ENCODE data around the gene COPS9.

The COPS9 gene

DNA sequence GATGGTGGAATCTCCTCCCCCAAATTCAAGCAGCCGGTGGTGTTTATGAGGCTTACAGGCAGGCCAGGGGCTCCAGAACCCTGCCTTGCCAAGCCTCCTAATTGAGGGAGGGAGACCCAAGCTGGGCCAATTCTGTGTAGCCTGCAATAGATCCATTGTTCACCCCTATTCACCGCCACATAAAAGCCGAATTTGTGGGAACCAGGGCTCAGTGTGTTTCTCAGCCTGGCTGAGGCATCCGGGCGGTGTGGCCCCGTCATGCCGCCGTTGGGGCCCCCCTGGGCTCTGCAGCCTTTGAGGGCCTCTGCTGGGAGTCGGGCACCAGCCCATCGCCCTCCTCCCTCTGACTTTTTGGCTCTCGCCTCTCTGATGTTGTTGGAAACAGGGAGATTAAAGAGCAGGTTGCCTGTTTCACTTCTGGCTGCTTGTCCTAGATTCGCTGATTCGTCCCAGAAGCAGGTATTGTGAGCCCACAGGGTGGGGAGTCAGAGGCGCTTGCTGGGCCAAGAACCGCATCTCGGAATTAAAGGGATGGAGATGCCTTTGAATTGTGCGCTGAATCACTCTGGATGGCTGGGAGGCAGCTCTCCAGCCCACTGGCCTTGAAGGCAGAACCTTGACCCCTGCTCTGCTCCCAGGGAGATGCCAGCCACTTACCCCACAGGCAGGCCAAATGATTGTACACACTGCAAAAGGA, 19.1 kb upstream of the COPS9 start:
- H3K36me3 ChIP-seq (ENCODE audit: insufficient read depth, insufficient read length, low read length), result no peaks in the 10 kb centered on the region
- TF ChIP-seq YY1 (IDR thresholded peaks at IDR 0.05; ENCODE audit: insufficient read depth, insufficient read length) (no peak), SUZ12 (IDR thresholded peaks at IDR 0.05; ENCODE audit: extremely low read depth, insufficient read depth, insufficient read length) (no peak)
- no peak for DNase-seq (ENCODE audit: low read depth, low spot score)

DNA sequence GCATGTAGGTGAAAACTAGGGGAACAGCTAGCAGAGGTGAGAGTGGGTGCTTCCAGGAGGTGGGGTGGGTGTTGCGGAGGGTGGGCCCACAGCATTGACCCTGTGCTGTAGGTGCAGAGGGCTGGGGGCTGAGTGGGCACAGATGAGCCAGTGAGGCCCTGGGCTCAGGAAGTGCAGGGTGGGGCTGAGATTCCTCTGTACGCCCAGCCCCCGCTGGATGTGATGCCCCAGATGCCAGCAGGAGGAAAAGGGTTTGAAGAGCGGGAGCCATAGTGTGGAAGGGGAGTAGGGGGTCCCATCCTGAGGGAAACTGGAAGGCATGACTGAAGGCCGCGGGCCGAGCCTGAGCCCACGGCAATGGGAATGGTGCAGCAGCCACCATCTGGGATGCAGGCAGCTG, 18.5 kb upstream of the COPS9 start:
- Histone ChIP-seq H3K9ac (ENCODE audit: insufficient read length, low read depth) (no peak overlapping the region), H3K4me1 (ENCODE audit: insufficient read depth, insufficient read length) (peaks cover 4% of the 10 kb centered on the region), H3K9me3 (ENCODE audit: insufficient read depth, low read length) (no peaks in the 10 kb centered on the region), H3K4me3 (ENCODE audit: insufficient read length, low read depth) (no peak overlapping the region), H3K27me3 (ENCODE audit: insufficient read depth, insufficient read length) (peaks cover 4% of the 10 kb centered on the region), H3K36me3 (ENCODE audit: insufficient read depth, insufficient read length, low read length) (no peaks in the 10 kb centered on the region)
- DNase-seq (ENCODE audit: low read depth, low spot score), result no peak
- TF ChIP-seq SUZ12 (IDR thresholded peaks at IDR 0.05; ENCODE audit: extremely low read depth, insufficient read depth, insufficient read length), result no peak
- no peak for TF ChIP-seq YY1 (IDR thresholded peaks at IDR 0.05; ENCODE audit: insufficient read depth, insufficient read length)
- TF ChIP-seq ZNF274 (IDR thresholded peaks at IDR 0.05; ENCODE audit: low read depth, low read length), result no peak

More for the DNA sequence above, 19.1 kb upstream of the COPS9 start:
- Histone ChIP-seq H3K4me3 (ENCODE audit: insufficient read length, low read depth) (no peak overlapping the region), H3K27me3 (ENCODE audit: insufficient read depth, insufficient read length) (peaks cover 4% of the 10 kb centered on the region), H3K4me1 (ENCODE audit: insufficient read depth, insufficient read length) (peaks cover 4% of the 10 kb centered on the region), H3K9ac (ENCODE audit: insufficient read length, low read depth) (no peak overlapping the region), H3K9me3 (ENCODE audit: insufficient read depth, low read length) (no peaks in the 10 kb centered on the region)

DNA sequence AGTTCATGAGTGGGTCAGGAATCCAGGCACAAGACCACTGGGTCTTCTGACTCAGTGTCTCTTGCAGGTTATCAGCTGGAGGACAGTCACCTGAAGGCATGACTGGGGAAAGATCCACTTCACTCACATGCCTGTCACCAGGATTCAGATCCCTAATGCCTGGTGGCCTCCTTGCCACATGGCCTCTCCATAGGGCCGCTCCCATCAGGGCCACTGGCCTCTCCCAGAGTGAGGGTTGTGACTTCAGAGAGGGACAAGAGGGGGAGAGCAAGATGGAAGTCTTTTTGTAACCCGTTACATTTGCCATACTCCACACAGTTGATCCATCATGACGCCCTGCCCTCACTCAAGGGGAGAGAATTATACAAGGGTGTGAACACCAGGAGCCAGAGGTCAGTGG, 17.3 kb upstream of the COPS9 start:
- Histone ChIP-seq H3K27me3 (ENCODE audit: insufficient read depth, insufficient read length) (peaks cover 4% of the 10 kb centered on the region), H3K36me3 (ENCODE audit: insufficient read depth, insufficient read length, low read length) (no peaks in the 10 kb centered on the region), H3K4me3 (ENCODE audit: insufficient read length, low read depth) (no peak overlapping the region), H3K9ac (ENCODE audit: insufficient read length, low read depth) (no peak overlapping the region), H3K4me1 (ENCODE audit: insufficient read depth, insufficient read length) (peaks cover 4% of the 10 kb centered on the region), H3K9me3 (ENCODE audit: insufficient read depth, low read length) (no peaks in the 10 kb centered on the region)
- TF ChIP-seq YY1 (IDR thresholded peaks at IDR 0.05; ENCODE audit: insufficient read depth, insufficient read length) (no peak), ZNF274 (IDR thresholded peaks at IDR 0.05; ENCODE audit: low read depth, low read length) (no peak), SUZ12 (IDR thresholded peaks at IDR 0.05; ENCODE audit: extremely low read depth, insufficient read depth, insufficient read length) (no peak)
- DNase-seq (ENCODE audit: low read depth, low spot score), result no peak

DNA sequence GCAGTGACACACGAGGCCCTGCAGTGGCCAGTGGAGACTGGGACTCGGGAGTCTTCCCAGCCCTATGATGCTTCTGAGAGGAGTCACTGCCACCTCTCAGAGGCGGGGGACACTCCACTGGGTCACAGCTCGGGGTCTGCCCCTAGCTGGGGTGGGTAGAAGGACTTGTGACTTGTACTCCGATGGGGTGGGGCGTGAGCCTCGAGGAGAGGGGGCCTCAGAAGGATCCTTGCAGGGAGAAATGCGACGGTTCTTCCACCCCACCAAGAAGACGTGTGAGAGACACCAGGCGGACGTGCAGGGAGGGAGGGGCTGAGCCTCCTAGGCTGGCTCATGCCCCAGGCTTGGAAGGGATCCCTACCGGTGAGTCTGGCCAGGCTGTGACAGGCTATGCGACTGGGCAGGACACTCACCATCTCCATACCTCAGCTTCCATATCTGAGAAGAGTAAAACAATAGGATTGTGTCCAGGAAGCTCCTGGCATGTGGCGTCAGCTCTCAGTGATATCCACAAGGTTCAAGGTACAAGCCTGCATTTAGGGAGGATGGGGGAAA, 15.4 kb upstream of the COPS9 start:
- no peak for DNase-seq (ENCODE audit: low read depth, low spot score)
- no peaks in the 10 kb centered on the region for H3K9me3 ChIP-seq (ENCODE audit: insufficient read depth, low read length)
- peaks cover 4% of the 10 kb centered on the region for H3K27me3 ChIP-seq (ENCODE audit: insufficient read depth, insufficient read length)
- TF ChIP-seq YY1 (IDR thresholded peaks at IDR 0.05; ENCODE audit: insufficient read depth, insufficient read length) (no peak), SUZ12 (IDR thresholded peaks at IDR 0.05; ENCODE audit: extremely low read depth, insufficient read depth, insufficient read length) (no peak), ZNF274 (IDR thresholded peaks at IDR 0.05; ENCODE audit: low read depth, low read length) (no peak)
- no peaks in the 10 kb centered on the region for H3K36me3 ChIP-seq (ENCODE audit: insufficient read depth, insufficient read length, low read length)
- H3K9ac ChIP-seq (ENCODE audit: insufficient read length, low read depth), result no peak overlapping the region
- H3K4me1 ChIP-seq (ENCODE audit: insufficient read depth, insufficient read length), result peaks cover 4% of the 10 kb centered on the region
- no peak overlapping the region for H3K4me3 ChIP-seq (ENCODE audit: insufficient read length, low read depth)

DNA sequence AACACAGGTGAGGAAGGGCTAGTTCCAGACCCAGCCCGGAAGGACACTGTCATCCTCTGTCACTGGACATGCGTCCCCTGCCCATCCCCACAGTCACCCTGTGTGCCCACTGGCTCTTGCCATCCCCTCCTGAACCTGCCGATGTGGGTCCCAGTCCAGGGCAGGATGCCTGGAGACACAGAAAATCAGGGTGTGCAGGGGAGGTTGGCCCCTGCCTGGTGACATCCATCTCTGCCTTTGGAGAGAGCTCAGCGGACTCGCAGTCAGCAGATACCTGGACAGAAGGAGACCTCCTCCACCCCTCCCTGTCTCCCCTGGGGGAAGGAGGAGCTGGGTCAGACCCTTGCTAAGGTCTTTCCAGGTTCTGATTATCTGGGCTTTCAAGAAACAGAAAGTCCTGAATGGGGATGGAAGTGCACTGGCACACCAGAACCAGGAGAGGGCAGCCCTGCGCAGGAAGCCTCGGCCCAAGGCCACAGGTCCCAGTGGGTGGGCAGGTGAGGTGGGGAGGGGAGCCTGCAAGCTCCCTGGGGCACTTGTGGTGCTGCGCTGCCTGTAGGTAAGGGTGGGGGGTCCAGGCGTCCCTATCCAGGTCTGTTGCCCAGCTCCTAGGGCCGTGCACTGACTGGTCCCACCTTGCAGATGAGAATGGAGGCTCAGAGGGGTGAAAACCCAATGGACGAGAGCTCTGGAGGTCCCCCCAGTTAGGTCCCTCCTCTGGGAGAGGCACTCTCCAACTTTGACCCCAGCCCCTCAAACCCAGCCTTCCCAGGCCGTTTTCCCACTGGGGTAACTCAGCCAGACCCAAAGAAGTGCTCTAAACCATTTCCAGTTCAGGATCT, 14.1 kb upstream of the COPS9 start:
- Histone ChIP-seq H3K9me3 (ENCODE audit: insufficient read depth, low read length) (no peaks in the 10 kb centered on the region), H3K36me3 (ENCODE audit: insufficient read depth, insufficient read length, low read length) (no peaks in the 10 kb centered on the region), H3K27me3 (ENCODE audit: insufficient read depth, insufficient read length) (peaks cover 4% of the 10 kb centered on the region), H3K9ac (ENCODE audit: insufficient read length, low read depth) (peak overlapping the region; percentile 47), H3K4me1 (ENCODE audit: insufficient read depth, insufficient read length) (peaks cover under 1% of the 10 kb centered on the region), H3K4me3 (ENCODE audit: insufficient read length, low read depth) (no peak overlapping the region)
- TF ChIP-seq ZNF274 (IDR thresholded peaks at IDR 0.05; ENCODE audit: low read depth, low read length) (no peak), SUZ12 (IDR thresholded peaks at IDR 0.05; ENCODE audit: extremely low read depth, insufficient read depth, insufficient read length) (no peak), YY1 (IDR thresholded peaks at IDR 0.05; ENCODE audit: insufficient read depth, insufficient read length) (no peak)
- peak; percentile 33 for DNase-seq (ENCODE audit: low read depth, low spot score)

DNA sequence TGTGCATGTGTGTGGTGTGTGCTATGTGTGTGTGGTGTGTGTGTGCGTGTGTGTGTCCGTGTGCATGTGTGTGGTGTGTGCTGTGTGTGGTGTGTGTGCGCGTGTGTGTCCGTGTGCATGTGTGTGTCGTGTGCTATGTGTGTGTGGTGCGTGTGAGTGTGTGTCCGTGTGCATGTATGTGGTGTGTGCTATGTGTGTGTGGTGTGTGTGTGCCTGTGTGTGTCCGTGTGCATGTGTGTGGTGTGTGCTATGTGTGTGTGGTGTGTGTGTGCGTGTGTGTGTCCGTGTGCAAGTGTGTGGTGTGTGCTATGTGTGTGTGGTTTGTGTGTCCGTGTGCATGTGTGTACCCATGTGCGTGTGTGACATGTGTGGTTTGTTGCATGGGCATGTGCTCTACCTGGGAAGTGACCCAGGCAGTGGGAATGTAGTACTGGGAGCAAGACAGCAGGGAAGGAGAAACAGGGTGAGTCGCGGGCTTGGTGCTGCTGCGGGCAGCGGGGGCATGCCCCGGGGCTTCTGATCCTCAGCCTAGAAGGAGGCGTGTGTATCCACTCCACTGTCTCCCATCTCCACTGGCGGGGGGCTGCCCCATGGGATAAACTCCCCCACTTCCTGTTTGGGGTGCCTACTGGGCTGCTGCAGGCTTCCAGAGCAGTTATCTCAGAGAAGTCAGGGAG, 11.9 kb upstream of the COPS9 start:
- Histone ChIP-seq H3K36me3 (ENCODE audit: insufficient read depth, insufficient read length, low read length) (no peaks in the 10 kb centered on the region), H3K27me3 (ENCODE audit: insufficient read depth, insufficient read length) (no peaks in the 10 kb centered on the region), H3K9ac (ENCODE audit: insufficient read length, low read depth) (no peak overlapping the region), H3K4me1 (ENCODE audit: insufficient read depth, insufficient read length) (peaks cover 8% of the 10 kb centered on the region), H3K9me3 (ENCODE audit: insufficient read depth, low read length) (no peaks in the 10 kb centered on the region), H3K4me3 (ENCODE audit: insufficient read length, low read depth) (no peak overlapping the region)
- no peak for DNase-seq (ENCODE audit: low read depth, low spot score)
- TF ChIP-seq SUZ12 (IDR thresholded peaks at IDR 0.05; ENCODE audit: extremely low read depth, insufficient read depth, insufficient read length) (no peak), YY1 (IDR thresholded peaks at IDR 0.05; ENCODE audit: insufficient read depth, insufficient read length) (no peak)

All from NT2/D1 (cell line).